Suprapubic skin (tissue), 3 donors: ENCODE data around the gene ALG12.

Source experiments
- CTCF ChIP-seq, 2 donors: fragments of 200-600 bp in 1 of 2; fragments of 450-650 bp in 1 of 2; sonication (generic) in 1 of 2; IDR thresholded peaks; one replicate each; pipeline ENCODE4 v1.5.1; 2016 to 2019; ENCODE audit warnings: antibody characterized with exemption in 2 of 2, mild to moderate bottlenecking in 1 of 2, moderate library complexity in 1 of 2
- POLR2A ChIP-seq, 2 donors: fragments of 450-650 bp; IDR thresholded peaks; one replicate each; pipeline ENCODE4 v1.6.1; 2017; ENCODE audit warnings: antibody characterized with exemption in 2 of 2, mild to moderate bottlenecking in 2 of 2, moderate library complexity in 2 of 2

- no peak for TF ChIP-seq POLR2A (IDR thresholded peaks at IDR 0.05)
- TF ChIP-seq CTCF (IDR thresholded peaks at IDR 0.05): no peak
Observed at GRCh38 chr22:49955581-49956417, 37.6 kb upstream of the ALG12 start.
